Right ventricle myocardium inferior (tissue), 1 donor: ENCODE results near the gene INO80C. TPM values are rescaled to one million over a fixed set of nuclear protein-coding genes. Genes with fewer than 3 reads are reported as not detected.

ENCODE experiments used
- ATAC-seq: fragments of 200-7000 bp; cut with Tn5 transposase; one replicate; pipeline ENCODE4 v1.9.1; 2020; ENCODE audit warnings: mild to moderate bottlenecking, moderate library complexity
- DNase-seq: peaks from one replicate; pipeline ENCODE4 v3.0.0; 2021; ENCODE audit errors: missing footprints
- intact Hi-C: fragments of 100-400 bp; cut with DNase I; formaldehyde crosslinking; loops from one replicate; pipeline ENCODE4 v1.11.0; 2022
- total RNA-seq: library from RNA; stranded (reverse); fragmentation: NEBNext Ultra II Directional; extraction: Animal tissue kit (Norgen Biotek cat#: 25700); gene quantifications from one replicate; pipeline ENCODE4 v1.2.1, GENCODE V29; 2021
- donor health status: DM: no; HTN: yes; CAD: no; lungs with severe emphysema.

The INO80C gene
- total RNA-seq, 1 donor from 2014 or later, result 21.3 TPM

DNA sequence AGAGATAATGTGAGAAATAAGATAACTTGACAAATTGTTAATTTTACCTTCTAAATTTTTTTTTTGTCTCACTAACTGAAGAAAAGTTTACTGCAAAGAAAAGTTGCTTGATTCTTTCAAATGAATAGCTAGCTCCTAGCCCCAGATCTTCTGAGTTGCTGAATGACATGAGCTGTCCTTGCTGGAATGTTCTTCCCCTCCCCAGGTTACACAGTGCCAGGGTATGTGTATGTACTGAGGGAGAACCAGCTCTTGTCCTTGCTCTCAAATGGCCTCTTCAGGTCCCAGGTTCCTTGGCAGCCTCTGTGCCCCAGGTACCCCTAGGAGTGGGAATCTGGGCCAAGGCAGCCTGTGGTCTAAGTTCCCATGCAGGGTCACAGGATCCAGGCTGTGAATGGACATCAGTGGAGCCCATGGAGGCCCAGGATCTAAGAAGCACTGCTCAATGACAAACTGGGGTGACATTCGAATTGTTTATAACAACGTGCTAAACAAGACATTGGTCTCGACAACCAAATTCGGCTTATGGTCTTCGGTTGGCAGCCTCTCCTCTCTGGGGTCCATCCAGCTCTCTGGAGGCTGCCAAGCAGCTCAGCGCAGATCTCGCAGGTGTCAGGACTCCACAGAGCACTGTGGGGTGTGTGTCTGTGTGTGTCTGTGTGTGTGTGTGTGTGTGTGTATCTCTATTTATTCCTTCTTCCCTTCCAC lies 17.1 kb upstream of the INO80C start:
- intact Hi-C loops, result no loop called here
- ATAC-seq, result peak; percentile 47
- no peak for DNase-seq

DNA sequence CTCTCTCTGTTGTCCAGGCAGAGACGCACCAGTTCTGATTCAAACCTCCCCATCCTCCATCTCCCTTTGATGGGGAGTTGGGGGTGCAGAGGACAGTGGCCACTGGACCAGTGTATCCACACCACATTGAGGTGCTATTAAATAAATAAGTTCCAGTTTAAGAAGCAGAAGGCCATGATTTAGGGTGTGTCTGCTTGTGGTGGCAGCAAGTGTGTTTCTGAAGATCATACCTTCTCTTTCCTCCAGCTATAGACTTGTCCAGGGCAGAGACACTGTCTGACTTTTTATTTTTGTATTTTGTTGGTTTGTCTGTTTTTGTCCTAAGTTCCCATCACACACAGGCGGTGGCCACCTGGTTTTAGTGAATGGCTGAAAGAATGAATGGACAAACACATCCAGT lies 16.5 kb upstream of the INO80C start:
- DNase-seq, result no peak
- intact Hi-C loops, result no loop called here
- ATAC-seq, result no peak

DNA sequence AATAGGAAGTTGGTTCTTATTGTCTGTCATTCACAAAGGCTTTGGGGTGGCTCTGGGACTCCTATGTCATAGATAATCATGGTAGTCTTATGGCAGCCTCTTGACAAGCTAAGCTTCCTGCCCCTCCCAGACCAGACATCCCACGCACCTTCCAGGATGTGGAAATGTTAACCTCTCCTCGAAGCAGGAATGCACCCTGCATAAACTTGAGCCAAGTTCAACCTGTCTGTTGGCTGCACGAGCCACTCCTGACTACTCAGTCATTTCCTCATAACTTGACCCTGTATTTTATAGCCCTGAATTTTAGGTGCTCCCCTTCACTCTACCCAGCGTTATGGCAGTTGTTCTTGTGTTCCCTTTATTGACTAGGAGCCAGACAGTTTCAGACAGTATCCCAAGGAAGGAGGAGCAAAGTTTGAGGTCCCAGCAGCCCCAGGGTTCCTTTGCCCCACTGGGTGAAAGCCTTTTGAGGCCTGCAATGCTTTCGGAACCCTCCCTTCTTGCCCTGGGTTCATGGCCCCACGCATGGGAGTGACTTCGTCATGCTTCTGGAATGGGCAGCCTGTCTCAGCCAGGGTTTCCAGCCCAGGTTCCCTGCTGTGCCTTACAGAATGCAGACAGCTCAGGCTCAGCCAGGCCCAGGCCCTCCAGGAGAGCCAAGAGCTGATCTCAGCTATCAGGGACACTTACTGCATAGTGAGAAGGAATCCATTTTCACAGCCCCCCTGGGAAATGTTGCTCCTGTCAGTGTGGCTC lies 15.6 kb upstream of the INO80C start:
- no peak for DNase-seq
- peak; percentile 79 for ATAC-seq
- intact Hi-C loops, result no loop called here

DNA sequence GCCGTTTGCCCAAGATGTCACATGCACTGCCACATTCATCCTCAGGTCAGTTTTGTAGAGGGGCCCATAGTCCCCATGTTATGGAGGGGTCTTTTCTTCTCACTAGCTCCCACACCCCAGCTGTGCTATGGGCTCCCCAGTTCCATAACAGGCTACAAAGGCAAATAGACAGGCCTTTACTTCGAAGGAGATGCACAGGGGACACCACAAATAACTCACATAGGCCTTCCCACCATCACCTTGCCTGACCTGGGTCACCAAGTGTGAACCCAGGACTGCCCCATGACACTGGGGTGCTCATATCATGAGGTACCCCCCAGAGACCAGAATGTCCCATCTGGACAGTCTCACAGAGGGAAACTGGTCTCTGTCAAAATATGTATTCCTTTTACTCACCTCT lies 15.0 kb upstream of the INO80C start:
- ATAC-seq, result no peak
- no peak for DNase-seq
- intact Hi-C loops, result no loop called here

DNA sequence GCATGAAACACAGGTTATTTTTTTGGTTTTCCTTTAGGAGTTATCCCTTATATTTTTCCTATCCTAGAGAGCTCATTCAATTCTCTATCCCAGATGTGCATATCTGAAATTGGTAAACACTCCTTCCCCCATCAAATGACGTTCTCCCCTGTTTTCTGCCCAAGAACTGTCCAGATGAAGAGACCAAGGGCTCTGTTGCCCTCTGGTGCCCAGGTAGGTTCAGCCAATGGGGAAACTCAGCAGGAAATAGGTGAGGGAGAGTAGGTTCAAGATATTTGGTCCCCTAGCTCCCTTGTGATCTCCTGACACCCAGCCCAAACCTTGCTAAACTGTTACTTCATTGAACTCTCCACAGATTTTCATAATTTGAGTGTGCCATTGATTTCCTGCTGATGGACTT lies 14.1 kb upstream of the INO80C start:
- no peak for ATAC-seq
- intact Hi-C loops, result no loop called here
- no peak for DNase-seq

DNA sequence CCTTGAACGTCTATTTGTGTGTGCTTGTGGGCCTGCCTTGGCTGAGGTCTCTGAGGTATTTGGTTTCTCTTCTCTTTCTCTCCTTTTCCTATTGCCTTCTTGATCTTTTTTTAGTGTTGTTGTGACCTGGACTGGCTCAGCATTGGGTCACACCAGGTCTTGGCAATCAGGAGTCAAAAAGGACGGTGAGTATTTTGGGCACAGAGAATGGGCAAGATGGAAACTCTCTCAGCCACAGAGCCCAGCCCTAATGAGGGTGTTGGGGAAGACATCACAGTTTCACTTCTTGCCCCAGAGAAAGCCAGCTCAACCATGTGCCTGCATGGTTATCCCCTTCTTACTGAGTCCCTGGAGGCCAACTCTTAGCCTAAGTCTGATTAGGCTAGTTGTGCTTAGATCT lies 13.7 kb upstream of the INO80C start:
- intact Hi-C loops, result no loop called here
- no peak for DNase-seq
- ATAC-seq, result no peak

DNA sequence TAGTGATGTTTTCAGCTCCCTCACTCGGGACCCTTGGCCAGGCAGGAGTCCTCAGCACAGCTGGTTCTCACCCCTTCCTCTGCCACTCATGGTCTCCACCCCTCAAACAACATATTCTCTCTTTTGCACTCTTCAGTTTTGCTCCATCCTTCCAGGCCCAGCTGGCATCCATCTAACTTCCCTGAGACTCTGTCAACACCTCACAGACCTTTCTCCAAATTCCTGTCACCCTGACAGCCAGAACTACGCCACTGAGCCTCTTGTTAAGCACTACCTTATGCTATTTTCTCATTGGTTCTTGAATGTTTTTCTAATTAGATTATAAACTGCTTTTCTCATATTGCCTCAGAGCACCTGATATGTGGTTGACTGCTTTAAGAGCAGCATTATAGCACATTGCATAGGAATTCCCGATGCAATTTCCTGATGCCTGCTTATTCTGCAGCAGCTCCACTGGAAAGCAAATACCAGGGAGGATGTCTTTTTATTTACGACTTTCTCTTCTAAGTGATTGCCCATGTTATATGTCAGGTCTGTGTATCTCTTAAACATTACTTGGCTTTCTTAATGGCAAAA lies 12.4 kb upstream of the INO80C start:
- ATAC-seq (peak; percentile 30), DNase-seq (no peak)
- intact Hi-C loops, result no loop called here

GRCh38 chr18:35508746-35509338 lies 11.1 kb upstream of the INO80C start:
- intact Hi-C loops, result no loop called here
- no peak for DNase-seq
- ATAC-seq, result no peak

DNA sequence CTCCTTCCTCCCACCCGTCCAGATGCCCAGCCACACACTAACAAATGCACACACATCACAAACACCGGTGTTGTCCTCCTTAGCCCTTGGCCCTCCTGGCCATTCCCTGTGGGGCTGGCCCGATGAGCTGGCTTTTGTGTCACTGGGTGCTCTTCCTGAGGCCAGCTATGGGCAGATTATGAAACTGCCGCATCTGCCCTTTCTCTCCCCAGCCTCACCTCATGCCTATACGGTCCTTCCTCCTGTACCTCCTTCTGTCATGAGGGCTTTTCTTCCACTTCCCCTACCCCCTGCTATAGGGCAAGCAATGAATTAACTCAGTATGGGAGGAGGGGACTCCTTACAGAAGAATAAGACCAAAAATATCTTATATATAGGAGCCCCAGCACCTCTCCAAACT lies 10.3 kb upstream of the INO80C start:
- ATAC-seq, result no peak
- intact Hi-C loops, result no loop called here
- DNase-seq, result no peak

DNA sequence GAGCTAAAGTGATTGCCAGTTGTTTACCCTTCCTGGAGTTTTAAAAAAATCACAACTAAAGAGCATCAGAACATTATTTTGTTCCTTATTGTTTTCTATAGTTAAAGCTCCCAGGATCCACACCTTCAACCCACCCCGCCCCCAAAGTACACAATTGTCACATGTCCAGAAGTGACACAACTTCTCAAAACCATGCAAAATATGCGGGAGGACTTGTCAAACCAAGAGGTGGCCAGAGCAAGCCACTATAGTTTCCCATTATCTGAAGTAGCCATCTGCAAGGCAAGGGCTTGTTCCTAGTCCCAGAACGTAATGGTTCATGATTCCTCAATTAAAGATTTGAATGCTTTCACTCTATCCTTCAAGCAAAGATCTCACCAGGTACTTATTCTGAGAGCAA lies 9.9 kb upstream of the INO80C start:
- intact Hi-C loops, result no loop called here
- ATAC-seq, result no peak
- no peak for DNase-seq

DNA sequence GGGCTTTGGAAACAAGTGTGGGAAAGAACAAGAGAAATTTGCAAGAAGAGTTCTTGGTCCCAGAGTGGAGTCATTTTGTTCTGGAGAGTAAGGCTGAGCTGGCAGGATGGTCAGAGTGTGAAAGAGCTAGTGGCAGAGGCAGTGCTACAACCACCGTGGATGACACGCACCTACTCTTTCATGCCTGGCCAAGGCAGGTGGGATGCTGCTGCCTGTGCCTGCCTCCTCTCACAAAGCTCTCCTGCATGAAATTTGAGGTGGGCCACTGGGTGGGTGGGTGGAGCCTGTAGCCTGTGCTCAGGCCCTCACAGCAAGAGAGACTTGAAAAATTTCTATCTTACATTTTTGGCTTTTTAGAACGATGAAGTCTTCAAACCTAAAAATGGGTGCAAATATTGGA lies 9.4 kb upstream of the INO80C start:
- intact Hi-C loops, result no loop called here
- ATAC-seq, result no peak

DNA sequence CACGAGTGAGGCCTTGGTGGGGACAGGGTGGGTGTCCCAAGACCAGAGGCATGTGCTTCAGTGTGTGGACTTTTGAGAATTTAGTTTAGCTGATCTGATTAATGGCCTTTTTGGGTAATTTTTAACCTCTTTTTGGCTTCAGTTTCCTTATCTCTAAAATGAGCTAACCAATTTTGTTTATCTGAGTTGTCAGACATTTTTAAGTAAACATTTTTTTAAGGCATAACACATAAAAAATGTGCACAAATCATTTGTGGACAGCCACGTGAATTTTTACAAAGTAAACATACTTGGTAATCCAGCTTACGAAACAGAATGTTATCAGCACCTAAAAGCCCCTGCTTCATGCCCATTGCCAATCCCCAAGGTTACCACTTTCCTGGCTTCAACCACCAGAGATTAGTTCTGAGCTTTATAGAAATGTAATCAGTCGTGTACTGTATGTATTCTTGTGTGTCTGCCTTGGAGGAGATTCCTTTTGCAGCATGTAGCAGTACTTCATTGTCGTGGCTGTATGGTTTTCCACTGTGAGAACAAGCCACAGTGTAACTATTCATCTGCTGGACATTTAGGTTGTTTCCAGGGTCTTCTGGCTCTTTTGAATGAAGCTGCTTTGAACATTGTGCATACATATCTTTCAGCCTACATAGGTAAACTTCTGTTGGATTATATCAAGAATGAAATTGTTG lies 8.4 kb upstream of the INO80C start:
- intact Hi-C loops, result no loop called here
- DNase-seq (no peak), ATAC-seq (no peak)

More for the DNA sequence above, 9.4 kb upstream of the INO80C start:
- DNase-seq, result no peak

DNA sequence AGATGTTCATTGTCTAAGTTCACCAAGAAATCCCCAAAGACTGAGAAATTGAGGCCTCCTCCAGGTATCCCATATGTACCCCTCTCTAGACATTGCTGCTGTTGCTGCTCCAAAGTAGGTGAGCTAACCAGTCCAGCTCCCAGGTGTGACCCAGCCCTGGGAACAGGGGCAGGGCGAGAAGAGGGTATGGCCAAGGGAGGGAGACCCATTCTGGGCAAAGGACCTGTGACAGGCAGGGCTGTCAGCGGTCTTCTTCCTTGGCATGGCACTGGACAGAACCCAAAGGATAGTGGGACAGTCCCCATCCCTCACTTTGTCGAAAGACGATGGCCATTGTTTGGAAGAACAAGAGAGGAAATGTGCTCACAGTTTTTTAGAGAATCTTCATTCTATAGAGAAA lies 7.2 kb upstream of the INO80C start:
- no peak for DNase-seq
- intact Hi-C loops, result no loop called here
- no peak for ATAC-seq

GRCh38 chr18:35502052-35502451 lies 4.3 kb upstream of the INO80C start:
- DNase-seq (no peak), ATAC-seq (no peak)
- intact Hi-C loops, result no loop called here

GRCh38 chr18:35501369-35501768 lies 3.6 kb upstream of the INO80C start:
- intact Hi-C loops, result no loop called here
- no peak for DNase-seq
- ATAC-seq, result no peak

GRCh38 chr18:35500113-35500512 lies 2.4 kb upstream of the INO80C start:
- DNase-seq (no peak), ATAC-seq (no peak)
- intact Hi-C loops, result no loop called here

GRCh38 chr18:35497027-35497369 lies 762 bp downstream of the INO80C start:
- DNase-seq (no peak), ATAC-seq (peak; percentile 6)
- intact Hi-C loops, result loop anchor here (2.0 to 10.0 kb wide), 5 partner anchors 40 to 256 kb away; partner anchors contain the start of genes GALNT1 and ZNF397

DNA sequence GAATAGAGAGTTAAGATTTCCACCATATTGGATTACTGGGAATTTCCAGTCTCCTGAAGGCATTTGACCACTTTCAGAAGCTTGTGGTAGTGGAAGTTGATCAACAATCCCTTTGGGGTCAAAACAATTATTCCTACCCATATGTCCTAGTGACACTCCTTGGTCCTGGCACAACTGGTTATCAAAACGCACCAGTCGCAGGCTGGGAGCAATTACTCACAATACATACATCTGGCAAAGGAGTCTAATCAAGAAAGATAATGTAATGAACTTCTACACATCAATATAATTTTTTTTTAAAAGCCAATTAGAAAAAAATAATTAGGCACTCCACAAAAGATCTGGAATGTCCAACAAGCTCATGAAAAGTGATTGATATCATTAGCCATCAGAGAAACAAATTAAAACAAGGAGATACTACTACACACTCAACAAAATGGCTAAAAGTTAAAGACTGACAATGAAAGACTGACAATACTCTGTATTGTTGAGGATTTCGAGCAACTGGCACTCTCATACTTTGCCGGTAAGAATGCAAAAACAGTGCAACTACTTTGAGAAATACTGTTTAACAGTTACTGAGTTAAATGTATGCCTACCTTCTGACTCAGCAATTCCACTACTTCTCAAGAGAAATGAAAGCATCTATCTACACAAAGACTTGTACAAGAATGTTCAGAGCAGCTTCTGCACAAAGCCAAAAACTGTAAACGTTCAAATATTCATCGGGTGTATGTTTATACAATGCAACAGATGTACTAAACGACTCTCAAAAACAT lies 2.0 kb downstream of the INO80C start:
- intact Hi-C loops, result loop anchor here (2.0 to 10.0 kb wide), 5 partner anchors 38 to 255 kb away; partner anchors contain the start of genes GALNT1 and ZNF397
- ATAC-seq, result no peak

More for the DNA sequence above, 2.0 kb downstream of the INO80C start:
- no peak for DNase-seq
